Glutamatergic neuron (in vitro differentiated cells): Measurements from ENCODE around the gene CCDC88B. TPM values are rescaled to one million over a fixed set of nuclear protein-coding genes. Genes with fewer than 3 reads are reported as not detected.

Experiments
- DNase-seq: peaks from one replicate; pipeline ENCODE4 v3.0.0; 2022
- H3K27ac Mint-ChIP-seq: one replicate; pipeline ENCODE4 v1.8.0; 2020; ENCODE audit warnings: mild to moderate bottlenecking, mixed read lengths, inconsistent platforms; ENCODE audit not compliant: unreplicated experiment
- H3K27me3 Mint-ChIP-seq: one replicate; pipeline ENCODE4 v1.8.0; 2020; ENCODE audit warnings: mild to moderate bottlenecking, moderate library complexity, mixed read lengths, inconsistent platforms; ENCODE audit not compliant: unreplicated experiment
- H3K36me3 Mint-ChIP-seq: one replicate; pipeline ENCODE4 v1.8.0; 2020; ENCODE audit warnings: mild to moderate bottlenecking, mixed read lengths, inconsistent platforms; ENCODE audit not compliant: unreplicated experiment
- H3K4me1 Mint-ChIP-seq: one replicate; pipeline ENCODE4 v1.8.0; 2020; ENCODE audit warnings: mild to moderate bottlenecking, low read depth, mixed read lengths, inconsistent platforms; ENCODE audit not compliant: unreplicated experiment
- H3K4me3 Mint-ChIP-seq: one replicate; pipeline ENCODE4 v1.8.0; 2020; ENCODE audit warnings: mild to moderate bottlenecking, mixed read lengths, inconsistent platforms; ENCODE audit not compliant: unreplicated experiment
- H3K9me3 Mint-ChIP-seq: one replicate; pipeline ENCODE4 v1.8.0; 2020; ENCODE audit warnings: mild to moderate bottlenecking, moderate library complexity, mixed read lengths, inconsistent platforms; ENCODE audit not compliant: unreplicated experiment
- CTCF ChIP-seq: fragments of 200-600 bp; sonication (generic); IDR thresholded peaks from one replicate; pipeline ENCODE4 v1.5.0; 2021; ENCODE audit not compliant: partially characterized antibody, unreplicated experiment
- total RNA-seq: library from RNA; stranded (reverse); fragmentation: NEBNext Ultra II Directional; extraction: Animal tissue kit (Norgen Biotek cat#: 25700); gene quantifications from one replicate; pipeline ENCODE4 v1.2.1, GENCODE V29; 2021; ENCODE audit not compliant: unreplicated experiment

The CCDC88B gene
- total RNA-seq, 1 donor from 2014 or later: 83.6 TPM

GRCh38 chr11:64381350-64381749 is 41.3 kb downstream of the CCDC88B start:
- Mint-ChIP-seq H3K36me3 (no peaks in the 10 kb centered on the region), H3K9me3 (no peaks in the 10 kb centered on the region)

GRCh38 chr11:64382047-64382446 is 42.0 kb downstream of the CCDC88B start:
- H3K27ac Mint-ChIP-seq: no peak overlapping the region
- H3K36me3 Mint-ChIP-seq: peaks cover 1% of the 10 kb centered on the region
- no peak for DNase-seq

More at GRCh38 chr11:64381350-64381749, 41.3 kb downstream of the CCDC88B start:
- Mint-ChIP-seq H3K27me3 (no peaks in the 10 kb centered on the region), H3K27ac (no peak overlapping the region), H3K4me3 (no peak overlapping the region), H3K4me1 (peaks cover 7% of the 10 kb centered on the region)
- no peak for DNase-seq
- no peak for TF ChIP-seq CTCF

GRCh38 chr11:64382586-64382985 is 42.6 kb downstream of the CCDC88B start:
- Mint-ChIP-seq H3K9me3 (no peaks in the 10 kb centered on the region), H3K4me3 (peak overlapping the region; percentile 0), H3K27ac (no peak overlapping the region), H3K4me1 (peaks cover 7% of the 10 kb centered on the region), H3K36me3 (peaks cover 4% of the 10 kb centered on the region), H3K27me3 (no peaks in the 10 kb centered on the region)
- DNase-seq: no peak
- no peak for TF ChIP-seq CTCF

More at GRCh38 chr11:64382047-64382446, 42.0 kb downstream of the CCDC88B start:
- no peaks in the 10 kb centered on the region for H3K27me3 Mint-ChIP-seq
- H3K4me1 Mint-ChIP-seq: peaks cover 7% of the 10 kb centered on the region
- H3K4me3 Mint-ChIP-seq: no peak overlapping the region
- TF ChIP-seq CTCF: no peak
- H3K9me3 Mint-ChIP-seq: no peaks in the 10 kb centered on the region

- Mint-ChIP-seq H3K4me1 (peaks cover 7% of the 10 kb centered on the region), H3K27me3 (no peaks in the 10 kb centered on the region), H3K4me3 (no peak overlapping the region), H3K36me3 (peaks cover 4% of the 10 kb centered on the region), H3K9me3 (no peaks in the 10 kb centered on the region), H3K27ac (no peak overlapping the region)
- TF ChIP-seq CTCF: no peak
- DNase-seq: no peak
These were observed 43.6 kb downstream of the CCDC88B start for GRCh38 chr11:64383580-64383979.

- Mint-ChIP-seq H3K27ac (no peak overlapping the region), H3K9me3 (no peaks in the 10 kb centered on the region), H3K4me1 (peaks cover 7% of the 10 kb centered on the region), H3K27me3 (no peaks in the 10 kb centered on the region), H3K36me3 (peaks cover 4% of the 10 kb centered on the region), H3K4me3 (no peak overlapping the region)
- no peak for DNase-seq
- TF ChIP-seq CTCF: no peak
These were observed 44.2 kb downstream of the CCDC88B start for GRCh38 chr11:64384028-64384737.
